Breast epithelium (tissue), 3 donors: Measurements from ENCODE around the gene HSF4.

Source experiments
- CTCF ChIP-seq, 3 donors: fragments of 450-650 bp; IDR thresholded peaks; one replicate each; pipeline ENCODE4 v1.5.1; 2016 to 2017; ENCODE audit warnings: antibody characterized with exemption in 3 of 3, mild to moderate bottlenecking in 3 of 3, moderate library complexity in 3 of 3
- POLR2A ChIP-seq: fragments of 450-650 bp; IDR thresholded peaks from one replicate; pipeline ENCODE4 v1.6.1; 2016; ENCODE audit warnings: antibody characterized with exemption, mild to moderate bottlenecking, moderate library complexity

- no peak for TF ChIP-seq CTCF (IDR thresholded peaks at IDR 0.05)
- TF ChIP-seq POLR2A, result no peak
Measured at GRCh38 chr16:67201411-67202345, 37.1 kb downstream of the HSF4 start.
